OCI-LY7 (cell line): ENCODE results near the gene ZNF552. TPM values are rescaled to one million over a fixed set of nuclear protein-coding genes. Genes with fewer than 3 reads are reported as not detected.
"Not testable (repeated sequence)": the region's sequence is repeated elsewhere in the genome, so short reads cannot be mapped to it uniquely, and the experiment has no call there.

Source experiments
- BruUV-seq: library from RNA; stranded (reverse); fragments of 400-500 nt; replicated peaks from 2 replicates; lab custom pipeline; 2021; lab: Mats Ljungman, UMichigan
- CTCF ChIA-PET: fragments of 300-600 bp; sonication (Branson Sonifier 250); formaldehyde crosslinking; loops from one replicate; lab custom pipeline; 2022; ENCODE audit warnings: antibody characterized with exemption; ENCODE audit not compliant: unreplicated experiment; lab: Charles Lee
- POLR2A ChIA-PET: fragments of 300-600 bp; sonication (Branson Sonifier 250); formaldehyde crosslinking; loops from one replicate; lab custom pipeline; 2022; ENCODE audit warnings: antibody characterized with exemption; lab: Charles Lee
- DNase-seq: peaks from one replicate; pipeline ENCODE4 v3.0.0-alpha.2; 2015; ENCODE audit warnings: low spot score
- H2AFZ ChIP-seq: fragments of 200-600 bp; sonication (generic), shearing (Covaris generic); 2 replicates; pipeline ENCODE4 v1.6.1; 2014; ENCODE audit warnings: mild to moderate bottlenecking, antibody characterized with exemption, low read length, moderate library complexity
- H3K27ac ChIP-seq: fragments of 200-600 bp; sonication (generic); 2 replicates; pipeline ENCODE4 v1.5.1; 2014; ENCODE audit warnings: mixed run types, low read depth, mild to moderate bottlenecking, moderate library complexity, low read length, inconsistent platforms; ENCODE audit not compliant: poor library complexity, severe bottlenecking
- H3K36me3 ChIP-seq: fragments of 200-600 bp; sonication (generic); 2 replicates; pipeline ENCODE4 v1.6.1; 2014; ENCODE audit warnings: mild to moderate bottlenecking, antibody characterized with exemption, low read length, moderate library complexity, mixed read lengths; ENCODE audit not compliant: insufficient read depth
- H3K4me1 ChIP-seq: fragments of 200-600 bp; sonication (generic); 2 replicates; pipeline ENCODE4 v1.5.1; 2014; ENCODE audit warnings: mild to moderate bottlenecking, low read length; ENCODE audit not compliant: insufficient read depth, poor library complexity, severe bottlenecking
- H3K4me2 ChIP-seq: fragments of 200-600 bp; sonication (generic); 2 replicates; pipeline ENCODE4 v1.6.1; 2014; ENCODE audit warnings: mild to moderate bottlenecking, low read length
- H3K4me3 ChIP-seq: fragments of 200-600 bp; sonication (generic); 2 replicates; pipeline ENCODE4 v1.5.1; 2014; ENCODE audit warnings: mild to moderate bottlenecking, low read depth, low read length; ENCODE audit not compliant: poor library complexity, severe bottlenecking
- H3K79me2 ChIP-seq: fragments of 200-600 bp; sonication (generic); 2 replicates; pipeline ENCODE4 v1.6.1; 2016; ENCODE audit warnings: low read depth, mild to moderate bottlenecking, low read length, moderate library complexity, mixed read lengths; ENCODE audit not compliant: insufficient read depth
- H3K9me2 ChIP-seq: fragments of 200-600 bp; sonication (generic); 2 replicates; pipeline ENCODE4 v1.6.1; 2016; ENCODE audit warnings: mild to moderate bottlenecking, low read length, mixed read lengths; ENCODE audit not compliant: insufficient read depth
- H3K9me3 ChIP-seq: fragments of 200-600 bp; sonication (generic); 2 replicates; pipeline ENCODE4 v1.6.1; 2014; ENCODE audit warnings: mild to moderate bottlenecking, mixed run types, low read length, mixed read lengths
- H4K20me1 ChIP-seq: fragments of 200-600 bp; sonication (generic); 2 replicates; pipeline ENCODE4 v1.6.1; 2014; ENCODE audit warnings: mild to moderate bottlenecking, antibody characterized with exemption, low read length, moderate library complexity, mixed read lengths; ENCODE audit not compliant: insufficient read depth
- EZH2phosphoT487 ChIP-seq: fragments of 200-600 bp; sonication (generic); IDR thresholded peaks from 2 replicates; pipeline ENCODE4 v1.6.1; 2018; ENCODE audit warnings: low read depth, borderline replicate concordance, mild to moderate bottlenecking, mixed run types, antibody characterized with exemption, low read length, moderate library complexity, mixed read lengths
- intact Hi-C: fragments of 100-400 bp; cut with micrococcal nuclease; formaldehyde crosslinking; loops from one replicate; pipeline ENCODE4 v1.10.0; 2022; ENCODE audit not compliant: unreplicated experiment
- total RNA-seq, 2 experiments: library from RNA; depleted of rRNA in 1 of 2; stranded (reverse); fragments of >200 nt in 1 of 2; shearing (Covaris generic) in 1 of 2; gene quantifications; 2 replicates each; pipeline ENCODE4 v1.2.3, GENCODE V29; 2014 to 2022
- TF ChIP-seq, protein P1 (sequence below): fragments of 200-600 bp; sonication (generic); conservative IDR thresholded peaks from 2 replicates; pipeline ENCODE4 v1.5.1; 2014; ENCODE audit warnings: mild to moderate bottlenecking, antibody characterized with exemption, low read length, moderate library complexity, mixed read lengths

Gene ZNF552
- total RNA-seq, 2 experiments from 2014 or later = 8.6 to 11.4 TPM

DNA sequence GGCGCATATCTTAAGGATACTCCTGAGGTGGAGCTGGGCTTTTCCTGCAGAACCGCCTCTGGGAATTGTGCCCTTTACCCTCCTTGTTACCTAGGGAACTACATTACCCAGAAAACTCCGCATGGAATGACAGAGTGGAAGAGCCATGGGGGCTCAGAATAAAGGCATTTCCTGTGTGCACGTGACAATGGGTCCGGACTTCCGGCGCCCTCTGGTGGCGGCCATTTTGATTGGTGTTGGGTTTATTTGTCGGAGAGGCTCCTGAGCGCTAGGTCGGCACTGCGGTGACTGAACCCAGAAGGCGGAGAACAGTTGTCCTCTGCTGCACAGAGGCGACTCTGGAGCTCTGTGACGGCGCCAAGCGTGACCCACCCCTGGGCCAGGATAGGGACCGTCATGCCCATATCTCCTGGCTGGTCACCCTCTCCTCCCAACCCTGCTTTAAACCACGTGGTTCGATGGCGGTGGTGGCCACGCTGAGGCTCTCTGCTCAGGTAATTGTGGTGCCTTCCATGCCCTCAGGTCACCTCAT is 15.4 kb upstream of the ZNF552 start, which contains the start of gene ZNF587B:
TSS of gene ZNF587B (plus strand) at position 229 of the 532 bp plus-strand sequence. CDS start at position 459, 230 bp downstream.
- no peak within 1 kb of the TSS for H2AFZ ChIP-seq
- peaks cover 12% of the 10 kb centered on the region; the same call in 1 of the 2 replicates for H4K20me1 ChIP-seq
- H3K4me3 ChIP-seq = no peak within 1 kb of the TSS
- no peaks in the 10 kb centered on the region for H3K9me3 ChIP-seq
- H3K79me2 ChIP-seq = peaks cover 66% of the 10 kb centered on the region
- no peak for TF ChIP-seq EZH2phosphoT487
- TF ChIP-seq, protein P1, sequence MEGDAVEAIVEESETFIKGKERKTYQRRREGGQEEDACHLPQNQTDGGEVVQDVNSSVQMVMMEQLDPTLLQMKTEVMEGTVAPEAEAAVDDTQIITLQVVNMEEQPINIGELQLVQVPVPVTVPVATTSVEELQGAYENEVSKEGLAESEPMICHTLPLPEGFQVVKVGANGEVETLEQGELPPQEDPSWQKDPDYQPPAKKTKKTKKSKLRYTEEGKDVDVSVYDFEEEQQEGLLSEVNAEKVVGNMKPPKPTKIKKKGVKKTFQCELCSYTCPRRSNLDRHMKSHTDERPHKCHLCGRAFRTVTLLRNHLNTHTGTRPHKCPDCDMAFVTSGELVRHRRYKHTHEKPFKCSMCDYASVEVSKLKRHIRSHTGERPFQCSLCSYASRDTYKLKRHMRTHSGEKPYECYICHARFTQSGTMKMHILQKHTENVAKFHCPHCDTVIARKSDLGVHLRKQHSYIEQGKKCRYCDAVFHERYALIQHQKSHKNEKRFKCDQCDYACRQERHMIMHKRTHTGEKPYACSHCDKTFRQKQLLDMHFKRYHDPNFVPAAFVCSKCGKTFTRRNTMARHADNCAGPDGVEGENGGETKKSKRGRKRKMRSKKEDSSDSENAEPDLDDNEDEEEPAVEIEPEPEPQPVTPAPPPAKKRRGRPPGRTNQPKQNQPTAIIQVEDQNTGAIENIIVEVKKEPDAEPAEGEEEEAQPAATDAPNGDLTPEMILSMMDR = peak; percentile 78
- no peaks in the 10 kb centered on the region for H3K9me2 ChIP-seq
- intact Hi-C loops = no loop called here
- H3K4me1 ChIP-seq = no peaks in the 10 kb centered on the region
- ChIA-PET POLR2A (no interaction called here), CTCF (no interaction called here)
- no peak within 1 kb of the TSS for H3K27ac ChIP-seq
- H3K4me2 ChIP-seq = no peak within 1 kb of the TSS
- peaks cover 42% of the 10 kb centered on the region for H3K36me3 ChIP-seq
- DNase-seq = peak; percentile 19
- no TSS peak for BruUV-seq

DNA sequence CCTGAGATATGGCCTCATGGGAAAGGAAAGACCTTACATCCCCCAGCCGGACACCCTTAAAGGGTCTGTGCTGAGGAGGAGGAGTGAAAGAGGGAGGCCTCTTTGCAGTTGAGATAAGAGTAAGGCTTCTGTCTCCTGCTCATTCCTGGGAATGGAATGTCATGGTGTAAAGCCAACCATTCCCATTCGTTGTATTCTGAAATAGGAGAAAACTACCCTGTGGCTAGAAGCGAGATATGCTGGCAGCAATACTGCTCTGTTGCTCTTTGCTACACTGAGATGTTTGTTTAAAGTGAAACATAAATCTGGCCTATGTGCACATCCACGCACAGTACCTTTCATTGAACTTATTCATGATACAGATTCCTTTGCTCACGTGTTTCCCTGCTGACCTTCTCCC is 14.6 kb upstream of the ZNF552 start:
- Histone ChIP-seq H3K4me1 (no peaks in the 10 kb centered on the region), H3K27ac (no peak overlapping the region), H3K4me3 (no peak overlapping the region), H3K4me2 (no peak overlapping the region), H3K79me2 (peaks cover 74% of the 10 kb centered on the region), H3K9me2 (no peaks in the 10 kb centered on the region), H4K20me1 (peaks cover 12% of the 10 kb centered on the region; the same call in 1 of the 2 replicates), H3K36me3 (peaks cover 49% of the 10 kb centered on the region), H2AFZ (no peak overlapping the region), H3K9me3 (no peaks in the 10 kb centered on the region)
- no TSS peak for BruUV-seq
- TF ChIP-seq, protein P1 = no peak
- no peak for TF ChIP-seq EZH2phosphoT487
- POLR2A ChIA-PET = no interaction called here
- intact Hi-C loops = no loop called here
- CTCF ChIA-PET = no interaction called here
- no peak for DNase-seq

DNA sequence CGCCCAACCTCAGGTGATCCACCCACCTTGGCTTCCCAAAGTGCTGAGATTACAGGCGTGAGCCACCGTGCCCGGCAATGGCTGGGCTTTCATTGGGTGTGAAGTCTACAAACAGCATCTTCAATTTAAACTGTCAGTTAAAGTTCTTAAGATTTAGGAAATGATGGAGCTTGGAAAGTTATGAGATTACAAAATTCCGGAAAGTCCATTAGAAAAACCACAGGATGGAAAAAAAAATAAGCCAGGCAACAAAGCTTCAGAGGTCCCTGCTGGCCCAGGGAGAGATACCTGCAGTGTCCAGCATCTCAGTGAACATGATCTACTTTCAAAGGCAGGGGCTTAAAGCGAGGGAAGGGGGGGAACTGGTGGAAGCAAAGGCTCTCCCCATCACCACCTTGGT is 10.8 kb upstream of the ZNF552 start:
- H3K9me2 ChIP-seq = no peaks in the 10 kb centered on the region
- BruUV-seq = no TSS peak
- intact Hi-C loops = no loop called here

DNA sequence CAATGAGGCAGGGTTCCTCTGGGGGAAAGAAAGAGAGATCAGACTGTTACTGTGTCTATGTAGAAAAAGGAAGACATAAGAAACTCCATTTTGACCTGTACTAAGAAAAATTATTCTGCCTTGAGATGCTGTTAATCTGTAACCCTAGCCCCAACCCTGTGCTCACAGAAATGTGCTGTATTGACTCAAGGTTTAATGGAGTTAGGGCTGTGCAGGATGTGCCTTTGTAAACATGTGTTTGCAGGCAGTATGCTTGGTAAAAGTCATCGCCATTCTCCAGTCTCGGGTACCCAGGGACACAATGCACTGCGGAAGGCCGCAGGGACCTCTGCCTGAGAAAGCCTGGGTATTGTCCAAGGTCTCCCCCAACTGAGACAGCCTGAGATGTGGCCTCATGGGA is 8.9 kb upstream of the ZNF552 start:
- Histone ChIP-seq H3K4me2 (peak overlapping the region; percentile 32), H3K4me1 (peaks cover 30% of the 10 kb centered on the region), H3K36me3 (peaks cover 65% of the 10 kb centered on the region), H3K79me2 (peaks cover 83% of the 10 kb centered on the region)
- DNase-seq, H2AFZ ChIP-seq, POLR2A ChIA-PET, BruUV-seq, H3K9me3 ChIP-seq, H3K4me3 ChIP-seq, H3K9me2 ChIP-seq, CTCF ChIA-PET, H3K27ac ChIP-seq, H4K20me1 ChIP-seq, intact Hi-C loops: not testable (repeated sequence)

More for the DNA sequence above, 10.8 kb upstream of the ZNF552 start:
- POLR2A ChIA-PET = interaction anchor here (0.7 kb wide), 1 partner anchor 71 kb away, joined by 4 read pairs; no protein-coding TSS in a partner anchor
- H3K9me3 ChIP-seq = no peaks in the 10 kb centered on the region
- CTCF ChIA-PET = no interaction called here
- H3K36me3 ChIP-seq = peaks cover 74% of the 10 kb centered on the region
- DNase-seq = no peak
- peaks cover 26% of the 10 kb centered on the region for H3K4me1 ChIP-seq
- TF ChIP-seq, protein P1 = no peak
- no peak for TF ChIP-seq EZH2phosphoT487
- peaks cover 15% of the 10 kb centered on the region for H4K20me1 ChIP-seq
- H3K79me2 ChIP-seq = peaks cover 90% of the 10 kb centered on the region
- H3K27ac ChIP-seq = no peak overlapping the region
- no peak overlapping the region for H3K4me3 ChIP-seq
- H2AFZ ChIP-seq = no peak overlapping the region
- H3K4me2 ChIP-seq = no peak overlapping the region
